ENCODE measurements around the gene UNC119B.

The UNC119B gene

DNA sequence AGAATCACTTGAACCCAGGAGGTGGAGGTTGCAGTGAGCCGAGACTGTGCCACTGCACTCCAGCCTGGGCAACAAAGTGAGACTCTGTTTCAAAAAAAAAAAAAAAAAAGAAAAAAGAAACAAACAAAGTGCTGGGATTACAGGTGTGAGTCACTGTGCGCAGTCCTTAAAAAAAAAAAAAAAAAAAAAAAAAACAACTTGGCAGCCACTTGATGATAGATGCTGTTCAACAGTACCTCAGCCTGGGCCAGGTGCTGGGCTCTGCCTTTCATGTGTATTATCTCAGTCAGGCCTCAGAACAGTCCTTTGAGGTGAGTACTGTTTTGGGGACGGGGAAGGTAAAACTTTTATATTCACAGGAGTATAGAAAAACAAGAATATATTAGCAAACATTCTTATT is 24.9 kb downstream of the UNC119B start:
- H3K4me3 ChIP-seq (ENCODE audit: low read length), result no peak overlapping the region
- TF ChIP-seq, protein P1, sequence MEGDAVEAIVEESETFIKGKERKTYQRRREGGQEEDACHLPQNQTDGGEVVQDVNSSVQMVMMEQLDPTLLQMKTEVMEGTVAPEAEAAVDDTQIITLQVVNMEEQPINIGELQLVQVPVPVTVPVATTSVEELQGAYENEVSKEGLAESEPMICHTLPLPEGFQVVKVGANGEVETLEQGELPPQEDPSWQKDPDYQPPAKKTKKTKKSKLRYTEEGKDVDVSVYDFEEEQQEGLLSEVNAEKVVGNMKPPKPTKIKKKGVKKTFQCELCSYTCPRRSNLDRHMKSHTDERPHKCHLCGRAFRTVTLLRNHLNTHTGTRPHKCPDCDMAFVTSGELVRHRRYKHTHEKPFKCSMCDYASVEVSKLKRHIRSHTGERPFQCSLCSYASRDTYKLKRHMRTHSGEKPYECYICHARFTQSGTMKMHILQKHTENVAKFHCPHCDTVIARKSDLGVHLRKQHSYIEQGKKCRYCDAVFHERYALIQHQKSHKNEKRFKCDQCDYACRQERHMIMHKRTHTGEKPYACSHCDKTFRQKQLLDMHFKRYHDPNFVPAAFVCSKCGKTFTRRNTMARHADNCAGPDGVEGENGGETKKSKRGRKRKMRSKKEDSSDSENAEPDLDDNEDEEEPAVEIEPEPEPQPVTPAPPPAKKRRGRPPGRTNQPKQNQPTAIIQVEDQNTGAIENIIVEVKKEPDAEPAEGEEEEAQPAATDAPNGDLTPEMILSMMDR (conservative IDR thresholded peaks at IDR 0.05; ENCODE audit: low read depth, low read length), result no peak
- no peak for DNase-seq (ENCODE audit: low read depth)

DNA sequence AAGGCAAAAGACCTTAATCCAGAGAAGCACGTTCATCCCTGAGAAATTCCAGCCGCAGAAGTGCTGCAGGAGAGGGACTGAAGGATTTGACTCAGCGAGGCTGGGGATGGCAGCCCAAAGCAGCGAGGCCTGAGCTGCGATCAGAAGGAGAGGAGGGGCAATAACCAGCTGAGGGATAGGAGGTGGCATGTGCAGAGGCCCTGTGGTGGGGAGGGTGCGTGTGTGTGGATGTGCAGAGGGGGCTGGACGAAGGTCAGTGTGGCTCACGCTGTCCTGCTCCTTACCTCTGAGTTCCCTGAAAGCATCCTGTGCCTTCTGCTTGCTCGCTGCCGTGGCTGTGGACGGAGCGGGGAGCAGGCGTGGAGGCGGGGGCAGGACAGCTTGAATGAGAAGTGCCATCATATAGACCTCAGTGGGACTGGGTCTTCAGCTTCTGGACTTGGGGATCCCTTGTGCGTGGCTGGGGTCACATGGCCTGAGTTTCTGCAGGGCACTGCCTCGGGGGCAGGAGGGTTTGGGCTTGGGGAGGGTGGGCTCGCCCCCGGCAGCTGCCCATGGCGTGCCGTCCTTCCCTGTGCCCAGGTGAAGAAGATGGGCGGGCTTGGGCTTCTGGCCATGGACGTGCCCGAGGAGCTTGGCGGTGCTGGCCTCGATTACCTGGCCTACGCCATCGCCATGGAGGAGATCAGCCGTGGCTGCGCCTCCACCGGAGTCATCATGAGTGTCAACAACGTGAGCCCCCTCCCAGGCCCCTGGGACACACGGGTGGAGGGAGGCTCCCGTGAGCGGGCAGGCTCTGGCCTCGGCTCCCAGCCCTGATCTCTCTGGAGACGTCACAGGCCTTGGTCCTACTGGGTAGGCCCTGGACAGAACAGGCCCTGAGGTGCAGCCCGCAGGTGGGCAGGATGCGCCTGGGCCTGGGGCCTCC is 26.4 kb downstream of the UNC119B start:
- no peak overlapping the region for H3K4me3 ChIP-seq (ENCODE audit: low read length)
- TF ChIP-seq, protein P1 (conservative IDR thresholded peaks at IDR 0.05; ENCODE audit: low read depth, low read length), result no peak
- DNase-seq (ENCODE audit: low read depth), result no peak

DNA sequence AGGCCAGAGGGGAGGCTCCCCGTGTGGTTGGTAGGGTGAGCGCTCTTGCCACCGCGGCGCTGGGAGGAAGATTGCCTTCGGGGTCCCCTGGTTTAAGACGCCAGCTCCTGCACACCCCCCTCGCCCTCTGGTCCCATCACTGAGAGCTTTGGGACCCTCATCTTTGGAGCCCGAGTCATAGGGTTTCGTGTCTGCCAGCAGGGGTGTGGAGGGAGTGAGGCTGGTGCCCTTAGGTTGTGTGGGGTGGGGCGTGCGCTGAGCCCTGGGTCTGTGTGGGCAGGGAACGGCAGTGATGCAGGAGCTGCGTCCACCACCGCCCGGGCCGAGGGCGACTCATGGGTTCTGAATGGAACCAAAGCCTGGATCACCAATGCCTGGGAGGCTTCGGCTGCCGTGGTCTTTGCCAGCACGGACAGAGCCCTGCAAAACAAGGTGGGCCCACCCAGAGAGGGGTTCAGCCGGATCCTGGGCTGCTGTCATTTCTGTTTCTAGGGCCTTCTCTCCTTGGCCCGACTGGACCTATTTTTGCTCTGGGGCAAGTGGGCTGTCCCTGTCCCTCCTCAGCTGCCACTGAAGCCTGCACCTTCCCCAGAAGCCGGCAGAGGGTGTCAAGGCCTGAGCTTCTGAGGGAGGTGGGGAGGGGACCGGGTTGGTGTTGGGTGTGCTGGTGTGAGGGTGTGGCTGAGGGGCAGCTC is 27.4 kb downstream of the UNC119B start:
- TF ChIP-seq, protein P1 (conservative IDR thresholded peaks at IDR 0.05; ENCODE audit: low read depth, low read length), result peak; percentile 34
- H3K4me3 ChIP-seq (ENCODE audit: low read length), result no peak overlapping the region
- no peak for DNase-seq (ENCODE audit: low read depth)

DNA sequence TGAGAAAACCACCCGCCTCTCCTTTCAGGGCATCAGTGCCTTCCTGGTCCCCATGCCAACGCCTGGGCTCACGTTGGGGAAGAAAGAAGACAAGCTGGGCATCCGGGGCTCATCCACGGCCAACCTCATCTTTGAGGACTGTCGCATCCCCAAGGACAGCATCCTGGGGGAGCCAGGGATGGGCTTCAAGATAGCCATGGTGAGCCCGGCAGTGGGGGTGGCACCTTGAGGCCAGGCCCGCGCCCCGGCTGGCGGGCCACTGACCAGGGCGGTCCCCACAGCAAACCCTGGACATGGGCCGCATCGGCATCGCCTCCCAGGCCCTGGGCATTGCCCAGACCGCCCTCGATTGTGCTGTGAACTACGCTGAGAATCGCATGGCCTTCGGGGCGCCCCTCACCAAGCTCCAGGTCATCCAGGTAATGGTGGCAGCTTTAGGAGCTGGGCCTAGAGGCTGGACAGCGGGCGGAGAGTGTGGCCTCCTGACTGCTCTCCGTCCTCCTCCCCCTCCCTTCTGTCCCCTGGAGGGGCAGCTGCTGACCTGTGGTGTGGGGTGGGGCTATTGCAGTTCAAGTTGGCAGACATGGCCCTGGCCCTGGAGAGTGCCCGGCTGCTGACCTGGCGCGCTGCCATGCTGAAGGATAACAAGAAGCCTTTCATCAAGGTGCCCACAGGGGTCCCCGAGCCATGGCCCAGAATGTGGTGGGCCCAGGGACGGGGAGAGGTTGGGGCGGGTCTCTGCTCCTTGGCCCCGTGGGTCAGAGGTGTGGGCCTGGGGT is 28.2 kb downstream of the UNC119B start:
- DNase-seq (ENCODE audit: low read depth), result no peak
- no peak overlapping the region for H3K4me3 ChIP-seq (ENCODE audit: low read length)
- TF ChIP-seq, protein P1 (conservative IDR thresholded peaks at IDR 0.05; ENCODE audit: low read depth, low read length), result no peak

DNA sequence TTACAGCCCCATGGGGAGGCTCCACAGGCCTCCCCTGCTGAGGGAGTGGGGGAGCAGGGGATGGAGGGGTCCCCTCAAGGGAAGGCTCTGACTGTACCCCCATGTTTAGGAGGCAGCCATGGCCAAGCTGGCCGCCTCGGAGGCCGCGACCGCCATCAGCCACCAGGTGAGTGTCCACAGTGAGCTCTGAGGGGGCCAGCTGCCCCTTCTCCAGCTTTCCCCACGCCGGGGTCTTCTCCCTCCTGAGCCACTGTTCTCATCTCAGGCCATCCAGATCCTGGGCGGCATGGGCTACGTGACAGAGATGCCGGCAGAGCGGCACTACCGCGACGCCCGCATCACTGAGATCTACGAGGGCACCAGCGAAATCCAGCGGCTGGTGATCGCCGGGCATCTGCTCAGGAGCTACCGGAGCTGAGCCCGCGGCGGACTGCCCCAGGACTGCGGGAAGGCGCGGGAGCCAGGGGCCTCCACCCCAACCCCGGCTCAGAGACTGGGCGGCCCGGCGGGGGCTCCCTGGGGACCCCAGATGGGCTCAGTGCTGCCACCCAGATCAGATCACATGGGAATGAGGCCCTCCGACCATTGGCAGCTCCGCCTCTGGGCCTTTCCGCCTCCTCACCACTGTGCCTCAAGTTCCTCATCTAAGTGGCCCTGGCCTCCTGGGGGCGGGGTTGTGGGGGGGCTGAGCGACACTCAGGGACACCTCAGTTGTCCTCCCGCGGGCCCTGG is 28.9 kb downstream of the UNC119B start:
- TF ChIP-seq, protein P1 (conservative IDR thresholded peaks at IDR 0.05; ENCODE audit: low read depth, low read length), result no peak
- no peak overlapping the region for H3K4me3 ChIP-seq (ENCODE audit: low read length)
- no peak for DNase-seq (ENCODE audit: low read depth)

DNA sequence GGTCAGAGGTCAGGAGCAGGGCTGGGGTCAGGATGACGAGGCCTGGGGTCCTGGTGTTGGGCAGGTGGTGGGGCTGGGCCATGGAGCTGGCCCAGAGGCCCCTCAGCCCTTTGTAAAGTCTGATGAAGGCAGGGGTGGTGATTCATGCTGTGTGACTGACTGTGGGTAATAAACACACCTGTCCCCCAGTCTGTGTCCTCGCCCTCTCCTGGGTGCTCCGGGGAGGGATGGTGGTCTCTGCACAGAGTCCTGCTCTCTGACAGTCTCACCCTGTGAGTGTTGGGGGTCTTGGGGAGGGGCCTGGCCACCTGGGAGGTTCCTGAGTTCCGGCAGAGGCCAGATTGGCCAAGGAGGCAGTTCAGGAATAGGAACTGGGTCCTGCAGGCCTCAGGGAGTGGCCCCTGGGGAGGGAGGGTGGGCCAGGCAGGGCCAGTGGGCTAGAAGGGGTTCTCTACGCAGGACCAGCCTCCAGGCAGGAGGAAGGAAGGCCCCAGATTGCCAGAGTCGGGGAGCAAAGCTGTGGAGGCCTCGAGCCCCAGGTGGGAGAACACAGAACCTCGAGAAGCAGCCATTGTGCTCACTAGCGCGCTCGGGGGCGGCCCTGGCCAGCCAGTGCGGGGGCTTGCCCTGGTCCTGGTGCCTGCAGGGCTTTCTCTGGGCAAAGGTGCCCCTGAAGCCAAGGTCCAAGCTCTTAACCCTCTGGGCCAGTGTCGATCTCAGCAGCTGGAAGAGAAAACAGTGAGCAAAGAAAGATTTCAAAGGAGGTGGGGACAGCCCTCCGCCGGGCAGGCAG is 29.8 kb downstream of the UNC119B start:
- TF ChIP-seq, protein P1 (conservative IDR thresholded peaks at IDR 0.05; ENCODE audit: low read depth, low read length), result no peak
- no peak overlapping the region for H3K4me3 ChIP-seq (ENCODE audit: low read length)
- DNase-seq (ENCODE audit: low read depth), result no peak
